ENCODE results near the gene FOXO3.

GRCh38 chr6:108597572-108598304 is 37.0 kb downstream of the FOXO3 start:
- TF ChIP-seq EZH2 (IDR thresholded peaks at IDR 0.05) = no peak
- TF ChIP-seq CTCF (IDR thresholded peaks at IDR 0.05) = no peak
- TF ChIP-seq EZH2phosphoT487 (IDR thresholded peaks at IDR 0.05) = no peak

Measured in neural progenitor cell (in vitro differentiated cells).